ENCODE data around the gene SPATA21.

The SPATA21 gene

DNA sequence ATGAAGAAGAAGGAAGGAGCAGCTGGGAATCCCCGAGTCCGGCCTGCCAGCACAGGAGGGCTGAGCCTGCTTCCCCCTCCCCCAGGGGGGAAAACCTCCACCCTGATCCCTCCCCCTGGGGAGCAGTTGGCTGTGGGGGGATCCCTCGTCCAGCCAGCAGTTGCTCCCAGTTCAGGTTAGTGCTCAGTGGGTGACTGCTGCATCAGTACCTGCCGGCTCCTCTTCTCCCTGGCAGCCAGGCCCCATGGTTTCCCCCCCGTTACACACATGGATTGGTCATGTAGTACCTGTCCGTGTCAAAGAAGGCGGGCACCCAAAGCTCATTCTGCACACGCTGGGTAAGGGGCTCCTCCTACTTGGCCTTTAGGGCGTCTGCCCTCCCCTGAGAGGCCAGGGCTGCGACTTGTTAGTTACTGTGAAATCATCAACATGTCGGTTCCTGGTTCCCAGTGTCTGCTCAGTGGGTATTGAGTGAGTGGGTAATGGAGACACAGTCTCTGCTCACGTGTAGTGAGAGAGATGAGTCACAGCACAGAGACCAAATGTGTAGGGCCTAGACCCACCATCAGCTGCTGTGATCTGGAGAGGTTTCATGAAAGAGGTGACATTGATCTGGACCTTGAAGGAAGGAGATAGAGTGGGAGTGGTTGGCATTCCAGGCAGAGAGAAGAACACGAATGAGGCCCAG lies 14.8 kb upstream of the SPATA21 start:
- DNase-seq, result no peak

DNA sequence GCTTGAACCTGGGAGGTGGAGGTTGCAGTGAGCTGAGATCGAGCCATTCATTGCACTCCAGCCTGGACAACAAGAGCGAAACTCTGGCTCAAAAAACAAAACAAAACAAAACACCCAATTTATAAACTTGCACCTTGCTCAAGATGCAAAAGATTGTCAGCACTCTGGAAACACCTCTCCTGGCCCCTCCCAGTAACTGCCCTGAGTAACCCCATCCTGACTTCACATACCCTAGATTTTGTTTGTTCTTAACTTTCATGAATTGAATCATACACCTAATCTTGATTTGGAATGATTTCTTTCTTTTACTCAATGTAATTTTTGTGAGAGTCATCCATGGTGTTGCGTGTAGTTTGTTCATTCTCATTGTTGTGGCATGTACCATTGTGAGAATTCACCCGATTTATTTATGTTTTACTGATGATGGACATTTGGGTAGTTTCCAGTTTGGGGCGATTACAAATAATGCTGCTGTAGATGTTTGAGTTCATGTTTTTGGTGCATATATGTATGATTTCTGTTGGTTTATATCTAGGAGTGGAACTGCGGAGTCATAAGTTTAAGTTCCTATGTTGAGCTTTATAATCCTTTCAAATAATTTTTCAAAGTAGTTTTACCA lies 13.7 kb upstream of the SPATA21 start:
- DNase-seq, result no peak

DNA sequence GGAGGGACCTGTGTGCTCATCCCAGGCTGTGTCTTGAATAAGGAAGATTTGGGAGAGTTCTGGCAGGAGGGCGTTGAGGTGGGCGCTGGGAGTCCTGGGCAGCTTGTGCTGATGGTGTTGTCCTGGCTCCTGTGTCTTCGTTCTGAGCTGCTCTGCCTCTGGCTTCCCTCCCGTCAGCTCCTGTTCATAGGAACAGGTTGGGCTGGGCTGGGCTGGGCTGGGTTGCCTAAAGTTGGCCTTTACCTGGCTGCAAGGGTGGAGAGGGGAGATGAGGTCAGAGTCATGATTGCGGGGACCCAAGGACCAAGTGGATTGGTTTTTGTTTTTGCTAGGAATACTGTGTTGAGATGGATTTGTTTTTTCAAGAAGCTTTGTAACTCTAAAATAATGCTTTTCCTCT lies 12.4 kb upstream of the SPATA21 start:
- no peak for DNase-seq

DNA sequence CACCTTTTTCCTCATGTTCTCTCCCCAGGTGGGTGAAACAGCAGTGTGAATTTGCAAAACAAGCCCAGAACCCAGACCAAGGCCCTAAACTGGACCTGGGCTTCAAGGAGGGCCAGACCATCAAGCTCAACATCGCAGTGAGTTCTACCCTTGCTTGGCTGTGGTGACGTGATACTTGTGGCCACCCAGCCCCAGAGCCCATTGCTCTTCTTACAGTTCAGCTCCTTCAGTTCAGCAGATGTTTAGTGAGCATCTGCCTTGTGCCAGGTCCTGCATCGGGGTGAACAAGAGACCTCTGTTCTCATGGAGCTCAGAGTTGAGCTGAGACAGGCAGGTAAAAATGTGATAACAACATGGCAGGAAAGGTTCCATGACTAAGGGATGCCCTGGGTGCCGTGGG lies 11.8 kb upstream of the SPATA21 start:
- DNase-seq, result no peak

DNA sequence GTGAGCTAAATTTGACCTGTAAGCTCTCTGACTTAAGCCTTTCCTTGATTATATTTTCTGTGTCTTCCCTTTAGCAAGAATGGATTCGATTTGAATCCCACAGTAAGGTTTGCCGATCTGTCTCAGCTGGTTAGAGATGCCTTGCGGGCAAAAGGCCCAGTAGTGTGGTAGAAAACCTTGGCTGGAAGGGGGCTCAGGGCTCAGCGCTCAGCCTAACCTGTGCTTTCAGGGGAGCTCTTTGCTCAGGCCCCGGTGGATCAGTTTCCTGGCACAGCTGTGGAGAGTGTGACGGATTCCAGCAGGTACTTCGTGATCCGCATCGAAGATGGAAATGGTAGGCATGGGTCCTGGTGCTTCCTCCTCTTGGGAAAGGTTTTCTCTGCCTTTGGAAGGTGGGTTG lies 10.4 kb upstream of the SPATA21 start:
- DNase-seq, result no peak

DNA sequence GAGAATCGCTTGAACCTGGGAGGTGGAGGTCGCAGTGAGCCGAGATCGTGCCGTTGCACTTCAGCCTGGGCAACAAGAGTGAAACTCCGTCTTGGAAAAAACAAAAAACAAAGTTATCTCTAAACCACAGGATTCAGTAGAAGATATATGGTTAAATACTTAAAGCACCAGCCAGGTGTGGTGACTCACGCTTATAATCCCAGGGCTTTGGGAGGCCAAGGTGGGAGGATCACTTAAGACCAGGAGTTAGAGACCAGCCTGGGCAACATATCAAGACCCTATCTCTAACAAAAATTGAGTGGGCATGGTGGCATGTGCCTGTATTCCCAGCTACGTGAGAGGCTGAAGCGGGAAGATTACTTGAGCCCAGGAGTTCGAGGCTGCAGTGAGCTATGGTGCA lies 8.9 kb upstream of the SPATA21 start:
- DNase-seq, result no peak

DNA sequence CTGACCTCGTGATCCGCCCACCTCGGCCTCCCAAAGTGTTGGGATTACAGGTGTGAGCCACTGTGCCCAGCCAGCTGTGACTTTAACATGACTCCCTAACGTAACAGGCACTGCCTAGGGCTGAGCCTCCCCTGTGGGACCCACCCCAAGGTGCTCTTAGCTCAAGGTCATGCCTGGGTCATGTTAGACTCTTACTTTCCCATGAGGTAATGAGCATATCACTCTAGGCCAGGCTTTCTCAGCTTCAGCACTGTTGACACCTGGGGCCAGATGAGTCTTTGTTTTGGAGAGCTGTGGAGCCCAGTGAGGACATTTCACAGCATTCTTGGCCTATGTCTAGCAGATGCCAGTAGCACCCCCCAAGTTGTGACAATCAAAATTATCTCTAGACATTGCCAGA lies 7.8 kb upstream of the SPATA21 start:
- no peak for DNase-seq

DNA sequence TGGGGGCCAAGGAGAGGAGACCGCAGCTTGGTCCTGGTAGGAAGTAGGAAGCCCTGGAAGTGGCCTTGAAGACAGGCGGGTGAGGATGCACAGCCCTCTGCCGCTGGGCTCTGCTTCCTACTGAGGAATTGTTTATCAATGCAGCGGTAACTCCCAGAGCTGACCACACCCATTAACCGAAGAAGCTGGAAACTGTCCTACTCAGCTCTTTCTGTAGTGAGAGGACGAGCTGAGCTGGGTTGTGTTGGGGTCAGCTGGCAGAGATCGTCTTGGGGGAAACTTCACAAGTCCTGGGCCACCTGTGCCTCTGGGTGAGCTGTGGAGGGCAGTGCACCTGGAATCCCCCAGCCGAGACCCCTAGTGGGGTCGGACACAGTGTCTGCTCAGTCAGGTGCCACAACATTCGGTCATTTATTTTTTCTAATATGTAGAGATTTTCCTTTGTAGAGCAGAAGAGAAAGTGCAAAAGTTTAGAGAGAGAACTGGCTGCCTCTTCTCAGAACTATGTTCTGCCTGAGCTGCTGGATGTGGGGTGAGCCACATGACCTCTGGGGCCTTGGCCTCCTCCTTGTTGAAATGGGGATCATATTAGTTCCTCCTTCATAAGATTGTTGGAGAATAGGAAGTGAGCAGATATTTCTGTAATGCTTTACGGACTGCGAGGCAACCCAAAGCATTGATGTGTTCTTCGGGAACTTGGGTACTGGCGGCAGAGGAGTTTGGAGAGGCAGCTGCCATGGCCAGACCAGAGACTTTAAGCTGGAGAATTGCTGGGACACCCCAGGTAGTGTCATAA lies 6.9 kb upstream of the SPATA21 start:
- DNase-seq, result no peak

DNA sequence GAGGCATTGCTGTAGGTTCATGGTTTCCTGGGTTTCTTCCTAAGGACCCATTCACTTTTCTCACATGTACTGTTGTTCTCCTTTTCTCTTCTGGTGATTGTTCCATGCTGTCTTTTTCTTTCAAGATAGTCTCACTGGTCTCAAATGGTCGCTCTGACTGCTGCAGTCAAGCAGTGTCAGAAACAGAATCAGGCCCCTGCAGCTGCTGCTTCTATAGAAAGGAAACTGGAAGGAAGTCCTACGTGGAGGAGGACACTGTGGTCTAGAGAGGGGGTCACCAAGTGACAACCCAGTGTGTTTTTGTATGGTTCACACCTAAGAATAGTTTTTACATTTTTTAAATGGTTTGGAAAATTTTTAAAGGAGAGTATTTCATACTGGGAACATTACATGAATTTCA lies 5.7 kb upstream of the SPATA21 start:
- DNase-seq, result no peak

DNA sequence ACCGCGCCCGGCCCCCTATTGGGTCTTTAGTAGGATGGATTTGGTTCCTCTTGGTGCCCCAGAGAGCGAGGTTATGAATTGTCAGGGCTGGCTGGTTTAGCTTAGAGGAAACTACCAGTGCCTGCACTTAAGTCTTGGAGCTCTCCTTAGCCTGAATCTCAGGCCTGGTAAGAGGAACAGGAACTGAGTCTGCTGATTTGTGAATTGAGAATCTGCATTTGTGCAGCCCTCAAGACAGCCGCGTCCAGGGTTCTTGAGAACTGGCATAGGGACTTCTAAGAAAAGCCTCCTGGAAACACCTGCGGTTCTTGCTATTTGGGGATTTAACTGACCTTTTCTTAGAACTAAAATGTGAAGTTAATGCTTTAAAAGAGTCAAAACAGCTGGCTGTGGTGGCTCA lies 5.0 kb upstream of the SPATA21 start:
- no peak for DNase-seq

DNA sequence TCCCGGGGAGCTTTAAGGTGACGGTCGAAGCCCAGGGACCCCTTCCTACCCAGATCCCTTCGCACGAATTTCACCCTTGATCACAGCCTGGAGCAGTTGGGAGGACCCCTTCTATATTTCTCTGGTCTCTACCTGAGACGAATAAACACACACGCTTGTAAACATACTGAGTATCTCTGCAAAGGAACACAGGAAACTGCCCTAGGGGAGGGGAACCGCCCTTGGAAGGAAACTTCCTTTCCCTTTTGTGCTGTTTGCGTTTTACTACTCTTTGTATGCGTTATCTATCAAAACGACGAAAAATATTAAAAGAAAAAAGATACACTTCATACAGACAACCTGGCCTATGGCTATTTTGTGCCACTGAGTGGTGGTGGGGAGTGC lies 4.0 kb upstream of the SPATA21 start:
- DNase-seq, result no peak

DNA sequence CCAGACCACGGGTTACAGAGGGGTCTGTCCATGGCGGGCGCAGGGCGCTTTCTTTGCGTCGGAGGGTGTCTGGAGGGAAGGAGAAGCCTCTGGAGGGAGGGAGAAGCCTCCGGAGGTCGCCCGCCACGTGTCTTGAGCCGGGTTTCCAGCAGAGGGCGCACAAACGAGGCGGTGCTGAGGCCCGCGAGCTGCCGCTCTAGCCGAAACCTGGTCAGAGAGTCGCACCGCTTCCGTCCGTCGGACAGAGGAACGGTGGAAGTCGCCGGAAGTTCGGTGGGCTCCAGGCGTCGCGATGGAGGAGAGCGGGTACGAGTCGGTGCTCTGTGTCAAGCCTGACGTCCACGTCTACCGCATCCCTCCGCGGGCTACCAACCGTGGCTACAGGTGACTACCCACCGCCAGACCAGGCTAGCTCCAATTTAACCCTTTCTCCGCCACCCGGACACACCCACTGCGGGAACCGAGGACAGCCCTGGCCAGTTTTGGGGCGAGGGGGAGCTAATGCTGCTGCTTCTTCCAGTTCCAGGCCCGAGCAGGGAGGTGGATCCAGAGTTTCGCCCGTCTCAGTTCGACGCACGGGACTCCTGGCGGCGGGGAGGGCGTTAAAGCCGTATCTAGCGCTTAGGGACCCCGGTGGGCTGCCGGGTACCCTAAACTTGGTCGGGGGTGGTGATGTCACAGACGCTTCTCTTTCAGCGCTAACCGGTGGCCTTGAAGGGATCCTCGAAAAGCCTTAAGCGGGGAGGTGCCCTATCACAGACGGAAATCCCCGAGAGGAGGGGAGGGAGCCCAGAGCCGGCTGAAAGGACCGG lies 3.5 kb upstream of the SPATA21 start, which contains the start of gene NECAP2:
Gene NECAP2 (plus strand): TSS at position 255 of the 812 bp plus-strand sequence. CDS start 38 bp downstream, at position 293.
- peak; percentile 40 to 93 (median 85) for DNase-seq

DNA sequence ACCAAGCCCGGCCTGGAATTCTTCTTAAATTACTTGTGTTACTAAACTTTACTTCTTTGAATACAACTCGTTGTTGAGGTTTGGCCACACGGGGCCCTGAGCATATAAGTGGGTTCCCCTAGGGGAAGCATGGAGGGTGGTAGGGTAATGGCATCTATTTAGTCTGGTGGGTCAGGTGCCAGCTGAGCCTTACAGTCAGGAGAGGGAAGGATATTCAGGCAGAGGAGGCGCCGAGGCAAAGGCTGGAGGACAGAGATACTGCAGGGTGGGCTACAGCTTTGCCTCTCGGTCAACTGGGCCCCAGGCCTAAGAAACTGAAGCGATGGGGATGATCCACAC lies 2.9 kb upstream of the SPATA21 start:
- peak in 1 of 51 donors; percentile 42 for DNase-seq

DNA sequence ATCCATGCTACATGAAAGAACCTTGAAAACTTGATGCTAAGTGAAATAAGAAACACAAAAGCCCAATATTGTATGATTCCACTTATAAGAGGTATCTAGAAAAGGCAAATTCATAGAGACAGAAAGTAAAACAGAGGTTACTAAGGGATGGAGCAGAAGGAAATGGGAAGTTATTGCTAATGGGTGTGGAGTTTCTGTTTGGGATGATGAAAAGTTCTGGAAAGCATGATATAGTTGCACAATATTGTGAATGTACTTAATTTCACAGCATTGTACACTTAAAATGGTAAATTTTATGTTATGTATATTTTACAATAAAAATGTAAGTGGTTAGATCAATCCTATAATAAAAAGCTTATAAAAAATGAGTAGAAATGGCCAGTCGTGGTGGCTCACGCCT lies 1.7 kb upstream of the SPATA21 start:
- DNase-seq, result no peak

DNA sequence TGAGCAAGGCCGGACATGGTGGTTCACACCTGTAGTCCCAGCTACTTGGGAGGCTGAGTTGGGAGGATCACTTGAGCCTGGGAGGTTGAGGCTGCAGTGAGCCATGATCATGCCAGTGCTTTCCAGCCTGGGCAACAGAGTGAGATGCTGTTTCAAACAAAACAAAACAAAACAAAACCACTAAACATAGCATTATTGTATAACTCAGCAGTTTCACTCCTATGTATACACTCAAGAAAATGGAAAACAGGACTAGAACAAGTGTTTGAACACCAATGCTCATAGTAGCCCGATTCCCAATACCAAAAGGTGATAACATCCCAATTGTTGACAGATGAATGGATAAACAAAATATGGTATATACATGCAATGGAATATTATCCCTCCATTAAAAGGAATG lies 1.3 kb upstream of the SPATA21 start:
- no peak for DNase-seq

DNA sequence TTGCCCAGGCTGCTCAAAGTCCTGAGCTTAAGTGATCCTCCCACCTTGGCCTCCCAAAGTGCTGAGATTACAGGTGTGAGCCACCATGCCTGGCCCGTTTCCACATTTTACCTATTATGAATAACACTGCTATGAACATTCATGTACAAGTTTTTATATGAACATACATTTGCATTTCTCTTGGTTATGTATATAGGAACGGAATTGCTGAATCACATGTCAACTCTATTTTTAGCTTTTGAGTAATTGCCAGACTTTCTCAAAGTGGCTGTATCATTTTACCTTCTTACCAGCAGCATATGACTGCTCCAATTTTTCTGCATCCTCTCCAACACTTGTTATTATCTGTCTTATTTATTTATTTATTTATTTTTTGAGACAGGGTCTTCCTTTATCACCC lies 2.7 kb downstream of the SPATA21 start:
- DNase-seq, result no peak

DNA sequence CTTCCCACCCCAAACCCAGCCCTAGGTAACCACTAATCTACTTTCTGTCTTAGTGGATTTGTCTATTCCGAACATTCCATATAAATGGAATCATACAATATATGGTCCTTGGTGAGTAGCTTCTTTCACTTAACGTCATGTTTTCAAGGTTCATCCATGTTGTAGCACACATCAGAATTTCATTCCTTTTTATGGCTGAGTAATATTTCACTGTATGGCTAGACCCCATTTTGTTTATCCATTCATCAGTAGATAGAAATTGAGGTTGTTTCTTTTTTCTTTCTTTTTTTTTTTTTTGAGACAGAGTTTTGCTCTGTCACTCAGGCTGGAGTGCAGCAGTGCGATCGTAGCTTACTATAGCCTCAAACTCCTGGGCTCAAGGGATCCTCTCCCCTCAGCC lies 3.2 kb downstream of the SPATA21 start:
- DNase-seq, result no peak

DNA sequence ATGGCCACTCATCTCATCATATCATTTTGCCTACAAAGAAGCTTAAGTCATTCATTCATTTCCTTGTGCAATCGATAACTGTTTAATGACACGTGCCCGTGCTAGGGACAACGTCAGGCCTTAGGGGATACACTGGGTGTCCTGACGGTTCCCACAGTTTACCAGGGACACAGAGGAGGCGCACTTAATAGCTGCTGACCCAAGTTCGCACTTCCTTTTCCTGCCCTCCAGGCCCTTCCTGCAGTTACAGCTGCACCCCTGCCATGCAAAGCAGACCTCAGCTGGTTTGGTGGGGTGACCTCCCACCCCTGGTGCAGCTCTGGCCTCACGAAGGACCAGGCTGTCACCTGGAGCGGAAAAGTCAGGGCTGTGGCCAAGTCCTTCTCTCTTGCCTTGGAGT lies 4.2 kb downstream of the SPATA21 start:
- DNase-seq, result no peak

DNA sequence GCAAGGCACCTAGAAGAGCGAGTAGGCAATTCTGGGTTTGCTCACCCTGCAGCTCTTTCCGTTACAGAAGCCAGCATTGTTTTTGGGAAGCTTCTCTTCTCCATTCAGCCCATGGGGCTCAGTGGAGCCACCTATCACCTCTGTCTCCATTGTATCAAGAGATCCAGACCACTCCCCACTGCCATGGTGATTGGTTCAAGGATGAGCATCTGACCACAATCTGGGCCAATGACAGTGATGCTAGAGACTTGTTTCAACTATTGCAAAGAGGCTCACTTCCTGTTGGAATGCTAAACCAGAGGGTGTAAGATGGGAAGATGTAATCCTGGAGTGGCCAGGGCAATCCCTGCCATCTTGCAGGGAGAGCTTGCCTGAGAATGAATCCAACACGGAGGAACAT lies 6.6 kb downstream of the SPATA21 start:
- no peak for DNase-seq

DNA sequence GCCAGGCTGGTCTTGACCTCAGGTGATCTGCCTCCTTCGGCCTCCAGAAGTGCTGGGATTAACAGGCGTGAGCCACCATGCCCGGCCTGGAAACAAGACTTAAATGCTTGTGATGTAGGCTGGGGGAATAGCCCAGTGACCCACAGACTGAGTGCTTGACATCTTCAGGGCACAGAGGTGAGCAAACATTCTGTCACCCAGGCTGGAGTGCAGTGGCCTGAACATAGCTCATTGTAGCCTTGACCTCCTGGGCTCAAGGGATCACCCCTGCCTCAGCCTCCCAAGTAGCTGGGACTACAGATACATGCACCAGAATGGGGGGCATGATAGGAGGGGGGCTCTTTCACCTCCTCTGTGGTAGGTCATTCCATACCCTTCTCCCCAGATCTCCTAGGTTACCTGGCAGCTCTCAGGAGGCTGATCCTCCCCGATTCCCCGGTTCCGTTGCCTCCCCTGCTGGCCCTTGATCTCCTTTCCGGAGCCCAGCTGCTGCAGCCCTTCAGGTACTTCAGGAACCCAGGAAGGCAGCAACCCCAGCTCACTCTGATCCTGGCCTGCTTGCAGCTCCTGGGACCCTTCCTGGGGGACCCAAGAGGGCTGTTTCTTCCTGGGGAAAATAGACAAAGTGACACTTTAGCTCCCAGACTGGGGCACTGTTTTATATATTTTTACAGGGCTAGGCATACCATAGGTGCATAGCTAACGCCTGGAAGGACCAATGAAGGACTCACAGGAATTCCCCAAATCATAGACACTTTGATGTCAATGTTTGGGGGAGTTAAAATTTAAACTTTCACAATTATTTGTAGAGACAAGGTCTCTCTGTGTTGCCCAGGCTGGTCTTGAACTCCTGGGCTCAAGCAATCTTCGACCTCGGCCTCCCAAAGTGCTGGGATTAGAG lies 11.8 kb downstream of the SPATA21 start:
- DNase-seq, result no peak

DNA sequence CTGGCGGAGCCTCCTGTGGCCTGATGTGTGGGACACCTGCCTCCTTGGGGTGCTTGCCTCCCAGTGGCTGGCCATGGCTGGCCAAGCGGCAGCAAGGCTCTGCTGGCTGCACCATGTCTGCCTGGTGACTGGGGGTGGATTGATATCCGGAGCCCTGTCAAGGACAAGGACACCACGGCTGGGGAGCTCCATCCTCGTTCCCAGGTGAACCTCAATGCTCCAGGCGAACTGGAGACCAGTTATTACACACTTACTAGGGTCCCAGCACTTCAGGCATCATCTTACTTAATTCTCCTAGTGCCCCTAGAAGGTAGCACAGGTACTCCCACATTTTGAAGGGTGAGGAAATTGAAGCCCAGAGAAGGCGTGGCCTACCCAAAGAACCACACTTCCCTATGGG lies 15.2 kb downstream of the SPATA21 start:
- no peak for DNase-seq

Data from hypothalamus (tissue), 51 donors.